Panc1 (cell line): Measurements from ENCODE around the gene REN.

ENCODE experiments used
- POLR2AphosphoS5 ChIP-seq: IDR thresholded peaks from 2 replicates; pipeline ENCODE4 v1.6.1; 2012; ENCODE audit warnings: mild to moderate bottlenecking, low read depth, low read length, moderate library complexity
- SIN3A ChIP-seq: IDR thresholded peaks from 2 replicates; pipeline ENCODE4 v1.6.1; 2012; ENCODE audit warnings: low read depth, mild to moderate bottlenecking, low read length, moderate library complexity, borderline replicate concordance; ENCODE audit not compliant: insufficient read depth
- TCF7L2 ChIP-seq: IDR thresholded peaks from 2 replicates; pipeline ENCODE4 v1.6.1; 2011; ENCODE audit warnings: mild to moderate bottlenecking, low read depth, low read length, inconsistent platforms
- TF ChIP-seq, protein P1 (sequence below): fragments of 450-650 bp; IDR thresholded peaks from 2 replicates; pipeline ENCODE4 v1.5.1; 2017; ENCODE audit warnings: mild to moderate bottlenecking
- TF ChIP-seq, protein P2 (sequence below), 2 experiments: IDR thresholded peaks; 2 replicates each; pipeline ENCODE4 v1.6.1; 2011 to 2012; ENCODE audit warnings: low read depth in 2 of 2, control low read depth in 1 of 2, low read length in 1 of 2, mild to moderate bottlenecking in 1 of 2, moderate library complexity in 1 of 2; ENCODE audit not compliant: insufficient read depth in 1 of 2

DNA sequence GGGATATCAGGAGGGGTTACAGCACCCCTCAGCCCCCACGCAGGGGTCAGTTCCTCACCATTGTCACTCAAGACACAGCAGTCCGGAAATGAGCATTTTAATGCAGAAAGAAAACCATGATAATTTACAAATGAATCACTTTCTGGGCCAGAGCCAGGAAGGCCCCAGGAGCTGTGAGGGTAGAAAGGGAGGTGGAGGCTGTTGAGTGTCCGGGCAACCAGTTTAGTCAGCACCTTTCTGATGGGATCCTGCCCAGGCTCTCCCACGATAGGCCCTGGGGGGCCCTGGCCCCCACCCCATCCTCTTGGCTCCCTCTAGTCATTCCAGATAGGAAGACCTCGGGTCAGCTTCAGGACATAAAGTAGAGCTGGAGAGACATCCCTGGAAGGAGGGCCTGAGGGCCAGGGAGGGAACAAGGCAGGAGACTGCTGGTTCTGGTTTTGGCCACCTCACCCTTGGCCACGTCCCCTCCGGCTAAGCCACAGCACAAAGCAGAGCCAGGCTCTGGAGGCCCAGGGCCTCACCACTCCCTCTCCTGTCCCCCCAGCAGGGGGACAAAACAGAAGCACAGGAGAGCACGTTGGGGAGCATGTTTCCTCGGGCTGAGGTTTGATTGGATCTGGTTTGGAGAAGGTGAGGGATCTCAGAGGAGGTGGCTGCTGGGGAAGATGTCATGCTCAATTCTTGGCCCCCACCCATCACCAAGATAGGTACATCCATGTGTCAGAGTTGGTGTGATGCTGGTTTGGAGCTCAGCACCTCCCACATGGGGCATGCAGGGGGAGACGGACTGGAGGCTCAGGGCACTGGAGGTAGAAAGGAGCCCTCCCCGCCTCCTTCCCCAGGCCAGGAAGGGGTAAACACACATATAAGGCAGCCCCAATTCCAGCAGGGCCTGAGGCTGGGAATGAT is 34.9 kb downstream of the REN start:
- TF ChIP-seq, protein P1, sequence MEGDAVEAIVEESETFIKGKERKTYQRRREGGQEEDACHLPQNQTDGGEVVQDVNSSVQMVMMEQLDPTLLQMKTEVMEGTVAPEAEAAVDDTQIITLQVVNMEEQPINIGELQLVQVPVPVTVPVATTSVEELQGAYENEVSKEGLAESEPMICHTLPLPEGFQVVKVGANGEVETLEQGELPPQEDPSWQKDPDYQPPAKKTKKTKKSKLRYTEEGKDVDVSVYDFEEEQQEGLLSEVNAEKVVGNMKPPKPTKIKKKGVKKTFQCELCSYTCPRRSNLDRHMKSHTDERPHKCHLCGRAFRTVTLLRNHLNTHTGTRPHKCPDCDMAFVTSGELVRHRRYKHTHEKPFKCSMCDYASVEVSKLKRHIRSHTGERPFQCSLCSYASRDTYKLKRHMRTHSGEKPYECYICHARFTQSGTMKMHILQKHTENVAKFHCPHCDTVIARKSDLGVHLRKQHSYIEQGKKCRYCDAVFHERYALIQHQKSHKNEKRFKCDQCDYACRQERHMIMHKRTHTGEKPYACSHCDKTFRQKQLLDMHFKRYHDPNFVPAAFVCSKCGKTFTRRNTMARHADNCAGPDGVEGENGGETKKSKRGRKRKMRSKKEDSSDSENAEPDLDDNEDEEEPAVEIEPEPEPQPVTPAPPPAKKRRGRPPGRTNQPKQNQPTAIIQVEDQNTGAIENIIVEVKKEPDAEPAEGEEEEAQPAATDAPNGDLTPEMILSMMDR = no peak
- TF ChIP-seq POLR2AphosphoS5 = no peak
- no peak for TF ChIP-seq TCF7L2
- TF ChIP-seq, protein P2, sequence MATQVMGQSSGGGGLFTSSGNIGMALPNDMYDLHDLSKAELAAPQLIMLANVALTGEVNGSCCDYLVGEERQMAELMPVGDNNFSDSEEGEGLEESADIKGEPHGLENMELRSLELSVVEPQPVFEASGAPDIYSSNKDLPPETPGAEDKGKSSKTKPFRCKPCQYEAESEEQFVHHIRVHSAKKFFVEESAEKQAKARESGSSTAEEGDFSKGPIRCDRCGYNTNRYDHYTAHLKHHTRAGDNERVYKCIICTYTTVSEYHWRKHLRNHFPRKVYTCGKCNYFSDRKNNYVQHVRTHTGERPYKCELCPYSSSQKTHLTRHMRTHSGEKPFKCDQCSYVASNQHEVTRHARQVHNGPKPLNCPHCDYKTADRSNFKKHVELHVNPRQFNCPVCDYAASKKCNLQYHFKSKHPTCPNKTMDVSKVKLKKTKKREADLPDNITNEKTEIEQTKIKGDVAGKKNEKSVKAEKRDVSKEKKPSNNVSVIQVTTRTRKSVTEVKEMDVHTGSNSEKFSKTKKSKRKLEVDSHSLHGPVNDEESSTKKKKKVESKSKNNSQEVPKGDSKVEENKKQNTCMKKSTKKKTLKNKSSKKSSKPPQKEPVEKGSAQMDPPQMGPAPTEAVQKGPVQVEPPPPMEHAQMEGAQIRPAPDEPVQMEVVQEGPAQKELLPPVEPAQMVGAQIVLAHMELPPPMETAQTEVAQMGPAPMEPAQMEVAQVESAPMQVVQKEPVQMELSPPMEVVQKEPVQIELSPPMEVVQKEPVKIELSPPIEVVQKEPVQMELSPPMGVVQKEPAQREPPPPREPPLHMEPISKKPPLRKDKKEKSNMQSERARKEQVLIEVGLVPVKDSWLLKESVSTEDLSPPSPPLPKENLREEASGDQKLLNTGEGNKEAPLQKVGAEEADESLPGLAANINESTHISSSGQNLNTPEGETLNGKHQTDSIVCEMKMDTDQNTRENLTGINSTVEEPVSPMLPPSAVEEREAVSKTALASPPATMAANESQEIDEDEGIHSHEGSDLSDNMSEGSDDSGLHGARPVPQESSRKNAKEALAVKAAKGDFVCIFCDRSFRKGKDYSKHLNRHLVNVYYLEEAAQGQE (IDR thresholded peaks at IDR 0.05; ENCODE audit: insufficient read depth in 1 of 2, low read depth in 2 of 2, low read length in 1 of 2) = no peak
- TF ChIP-seq SIN3A = no peak
